H1 (cell line): Measurements from ENCODE around the gene TBX2. TPM values are rescaled to one million over a fixed set of nuclear protein-coding genes. Genes with fewer than 3 reads are reported as not detected.

ENCODE experiments used
- CTCF ChIA-PET: fragments of 300-600 bp; sonication (Branson Sonifier 250); formaldehyde crosslinking; loops from one replicate; lab custom pipeline; 2021; ENCODE audit not compliant: partially characterized antibody; lab: Charles Lee
- POLR2A ChIA-PET: fragments of 300-600 bp; sonication (Branson Sonifier 250); formaldehyde crosslinking; loops from one replicate; lab custom pipeline; 2021; ENCODE audit warnings: inconsistent platforms; ENCODE audit not compliant: partially characterized antibody; lab: Charles Lee
- DNase-seq, 2 experiments: peaks; one replicate each; pipeline versions ENCODE4 v3.0.0 to v3.0.0-alpha.2; 2010 to 2022; ENCODE audit warnings: low spot score in 2 of 2, low read depth in 1 of 2, mixed read lengths in 1 of 2
- FAIRE-seq: peaks from 2 replicates; lab custom pipeline; 2011; peaks lifted over from hg19 to GRCh38; lab: Jason Lieb, UNC
- H2AFZ ChIP-seq: 2 replicates; pipeline ENCODE4 v1.8.1; 2012; ENCODE audit warnings: low read length, inconsistent platforms
- H2AK5ac ChIP-seq: 2 replicates; pipeline ENCODE4 v1.6.1; 2013; ENCODE audit warnings: low read depth, low read length
- H2BK120ac ChIP-seq: replicated peaks from 2 replicates; pipeline ENCODE3; 2013; ENCODE audit warnings: low read depth, low read length, inconsistent platforms
- H2BK12ac ChIP-seq: 2 replicates; pipeline ENCODE4 v1.6.1; 2013; ENCODE audit warnings: low read depth, low read length
- H2BK15ac ChIP-seq: 2 replicates; pipeline ENCODE4 v1.6.1; 2013; ENCODE audit warnings: low read length
- H2BK20ac ChIP-seq: 2 replicates; pipeline ENCODE4 v1.6.1; 2013; ENCODE audit warnings: low read length
- H2BK5ac ChIP-seq: 2 replicates; pipeline ENCODE4 v1.6.1; 2013; ENCODE audit warnings: low read depth, low read length
- H3K14ac ChIP-seq: 2 replicates; pipeline ENCODE4 v1.6.1; 2013; ENCODE audit warnings: inconsistent platforms; ENCODE audit not compliant: insufficient read length
- H3K18ac ChIP-seq: 2 replicates; pipeline ENCODE4 v1.6.1; 2013; ENCODE audit warnings: low read length; ENCODE audit errors: extremely low read depth
- H3K23ac ChIP-seq: 2 replicates; pipeline ENCODE4 v1.6.1; 2013; ENCODE audit warnings: inconsistent platforms; ENCODE audit not compliant: insufficient read length
- H3K23me2 ChIP-seq: 2 replicates; pipeline ENCODE4 v1.6.1; 2013; ENCODE audit warnings: low read depth, low read length
- H3K27ac ChIP-seq: 2 replicates; pipeline ENCODE4 v1.6.1; 2011; ENCODE audit warnings: low read depth, low read length, inconsistent platforms
- H3K27me3 ChIP-seq, 4 experiments: replicated peaks in 1 of 4; 1 replicate in 1 of 4; 2 replicates in 3 of 4; pipeline versions ENCODE4 v1.6.1 to v1.8.1; 2011 to 2013; ENCODE audit warnings: low read length in 3 of 4, mild to moderate bottlenecking in 3 of 4, inconsistent platforms in 2 of 4, mixed read lengths in 2 of 4, moderate library complexity in 1 of 4; ENCODE audit not compliant: control insufficient read depth in 3 of 4, insufficient read depth in 3 of 4; ENCODE audit errors: extremely low read depth in 1 of 4
- H3K36me3 ChIP-seq, 4 experiments: 2 replicates each; pipeline versions ENCODE4 v1.6.1 to v1.8.1; 2011 to 2013; ENCODE audit warnings: mild to moderate bottlenecking in 4 of 4, low read length in 3 of 4, moderate library complexity in 2 of 4, control low read depth in 1 of 4, inconsistent platforms in 1 of 4; ENCODE audit not compliant: insufficient read depth in 4 of 4, control insufficient read depth in 2 of 4
- H3K4ac ChIP-seq: replicated peaks from 2 replicates; pipeline ENCODE3; 2013; ENCODE audit warnings: low read length, low read depth, mixed read lengths, inconsistent platforms; ENCODE audit not compliant: insufficient read length
- H3K4me1 ChIP-seq, 4 experiments: replicated peaks in 1 of 4; 1 replicate in 1 of 4; 2 replicates in 3 of 4; pipeline versions ENCODE4 v1.6.1 to v1.8.1; 2011 to 2013; ENCODE audit warnings: low read length in 3 of 4, inconsistent platforms in 2 of 4, mixed read lengths in 1 of 4; ENCODE audit not compliant: insufficient read depth in 4 of 4, control insufficient read depth in 3 of 4
- H3K4me2 ChIP-seq, 2 experiments: 2 replicates each; pipeline versions ENCODE4 v1.6.1 to v1.8.1; 2011 to 2013; ENCODE audit warnings: low read depth in 2 of 2, low read length in 2 of 2, control low read depth in 1 of 2, inconsistent platforms in 1 of 2, mild to moderate bottlenecking in 1 of 2; ENCODE audit not compliant: insufficient read depth in 1 of 2
- H3K4me3 ChIP-seq, 4 experiments: fragments of 200-600, 300-600 bp in 1 of 4; sonication (generic), shearing (Covaris generic), sonication (Bioruptor Twin) in 1 of 4; 2 replicates each; pipeline versions ENCODE4 v1.5.1 to v1.8.1; 2011 to 2016; ENCODE audit warnings: low read length in 4 of 4, low read depth in 3 of 4, control low read depth in 2 of 4, inconsistent platforms in 2 of 4, mild to moderate bottlenecking in 2 of 4, mixed read lengths in 1 of 4, moderate library complexity in 1 of 4; ENCODE audit not compliant: insufficient read depth in 2 of 4; ENCODE audit errors: extremely low read depth in 1 of 4
- H3K56ac ChIP-seq: replicated peaks from 2 replicates; pipeline ENCODE3; 2013; ENCODE audit warnings: low read depth, mild to moderate bottlenecking, mixed read lengths, low read length, inconsistent platforms; ENCODE audit not compliant: insufficient read length
- H3K79me1 ChIP-seq: 2 replicates; pipeline ENCODE4 v1.6.1; 2013; ENCODE audit warnings: low read depth, low read length, control low read depth
- H3K79me2 ChIP-seq, 2 experiments: 2 replicates each; pipeline versions ENCODE4 v1.6.1 to v1.8.1; 2012 to 2013; ENCODE audit warnings: low read length in 2 of 2, mild to moderate bottlenecking in 2 of 2, inconsistent platforms in 1 of 2; ENCODE audit not compliant: insufficient read depth in 2 of 2, control insufficient read depth in 1 of 2
- H3K9ac ChIP-seq, 4 experiments: replicated peaks in 1 of 4; 1 replicate in 1 of 4; 2 replicates in 3 of 4; pipeline versions ENCODE4 v1.6.1 to v1.8.1; 2011 to 2013; ENCODE audit warnings: low read depth in 3 of 4, low read length in 3 of 4, control low read depth in 2 of 4, mild to moderate bottlenecking in 2 of 4, moderate library complexity in 2 of 4, inconsistent platforms in 1 of 4; ENCODE audit errors: extremely low read depth in 1 of 4
- H3K9me3 ChIP-seq, 2 experiments: 2 replicates each; pipeline versions ENCODE4 v1.6.1 to v1.8.1; 2012 to 2013; ENCODE audit warnings: mild to moderate bottlenecking in 2 of 2, moderate library complexity in 2 of 2, control low read depth in 1 of 2, inconsistent platforms in 1 of 2, low read depth in 1 of 2, low read length in 1 of 2, mixed read lengths in 1 of 2; ENCODE audit not compliant: insufficient read depth in 2 of 2
- H4K20me1 ChIP-seq, 2 experiments: replicated peaks in 1 of 2; 2 replicates each; pipeline versions ENCODE3 to v1.8.1; 2011 to 2013; ENCODE audit warnings: inconsistent platforms in 2 of 2, low read length in 2 of 2, mild to moderate bottlenecking in 1 of 2; ENCODE audit not compliant: insufficient read depth in 2 of 2, control insufficient read depth in 1 of 2
- H4K5ac ChIP-seq: 2 replicates; pipeline ENCODE4 v1.6.1; 2013; ENCODE audit warnings: low read length, low read depth, mixed read lengths, inconsistent platforms; ENCODE audit not compliant: insufficient read length
- H4K8ac ChIP-seq: 2 replicates; pipeline ENCODE4 v1.8.0; 2013; ENCODE audit warnings: mild to moderate bottlenecking, moderate library complexity, low read length, inconsistent platforms; ENCODE audit not compliant: insufficient read depth; ENCODE audit errors: extremely low read depth
- H4K91ac ChIP-seq: replicated peaks from 2 replicates; pipeline ENCODE3; 2013; ENCODE audit warnings: low read length, mixed read lengths, inconsistent platforms; ENCODE audit not compliant: insufficient read length
- MAFK ChIP-seq: IDR thresholded peaks from 2 replicates; pipeline ENCODE4 v1.6.1; 2012; ENCODE audit warnings: low read depth, mild to moderate bottlenecking, improper control_type of control experiment, low read length
- USF2 ChIP-seq: IDR thresholded peaks from 2 replicates; pipeline ENCODE4 v1.6.1; 2011; ENCODE audit warnings: low read length, improper control_type of control experiment
- WGBS, 2 experiments: shearing (Covaris generic) in 1 of 2; methylation state at CpG; one replicate each; pipeline versions ENCODE4 v1.1.6 to v1.1.7; 2013 to 2015; ENCODE audit warnings: low lambda C conversion rate in 2 of 2, mixed read lengths in 2 of 2, inconsistent platforms in 1 of 2, low coverage in 1 of 2, missing lambda C conversion rate in 1 of 2; ENCODE audit not compliant: insufficient replicate concordance in 2 of 2, insufficient coverage in 1 of 2, insufficient read length in 1 of 2; ENCODE audit errors: extremely low coverage in 1 of 2, missing lambda C conversion rate in 1 of 2; 5-methylcytosine and 5-hydroxymethylcytosine counted together
- polyA plus RNA-seq, 7 experiments: library from polyadenylated mRNA; depleted of rRNA in 3 of 7; stranded (reverse) in 5 of 7; unstranded in 2 of 7; fragments of >200 nt in 5 of 7; fragments of 200-250 nt in 2 of 7; gene quantifications; 1 replicate in 5 of 7; 2 replicates in 1 of 7; 4 replicates in 1 of 7; pipeline versions ENCODE4 v1.2.1 to v1.2.3, GENCODE V29; 2011 to 2013; ENCODE audit warnings: missing spikeins in 2 of 7, mixed read lengths in 2 of 7
- total RNA-seq: library from RNA; stranded (reverse); fragmentation: NEBNext Ultra II Directional; extraction: Animal tissue kit (Norgen Biotek cat#: 25700); gene quantifications from 2 replicates; pipeline ENCODE4 v1.2.1, GENCODE V29; 2021

Gene TBX2
- total and polyA plus RNA-seq, 2 of the 8 experiments (the other 6 are each of a cell fraction or from before 2014, with no cell fraction given), result not detected

- POLR2A ChIA-PET, result no interaction called here
- no peak overlapping the region for H3K4me2 ChIP-seq
- no peak overlapping the region for H2AK5ac ChIP-seq
- no peaks in the 10 kb centered on the region for H3K9me3 ChIP-seq
- no peak overlapping the region; the same call in 1 of the 2 replicates for H4K8ac ChIP-seq
- no peak overlapping the region for H3K4ac ChIP-seq
- FAIRE-seq, result no peak
- H2BK12ac ChIP-seq, result no peak overlapping the region
- H2BK5ac ChIP-seq, result no peak overlapping the region
- no peak overlapping the region for H3K23ac ChIP-seq
- TF ChIP-seq USF2 (no peak), MAFK (no peak)
- TF ChIP-seq, all 59 proteins: peak for 0
- Histone ChIP-seq H4K5ac (no peak overlapping the region), H3K4me1 (peaks cover 0 to 14% (median 9%) of the 10 kb centered on the region in 4 experiments; a peak in 4 of 7 replicates), H3K56ac (no peak overlapping the region), H3K79me2 (no peaks in the 10 kb centered on the region), H3K14ac (no peak overlapping the region), H4K91ac (no peak overlapping the region), H2BK120ac (no peak overlapping the region), H2BK20ac (no peak overlapping the region), H3K27me3 (no peaks in the 10 kb centered on the region), H3K79me1 (no peaks in the 10 kb centered on the region), H3K9ac (no peak overlapping the region), H3K27ac (no peak overlapping the region), H3K18ac (no peak overlapping the region), H3K23me2 (peaks cover 3% of the 10 kb centered on the region; the same call in 1 of the 2 replicates), H4K20me1 (no peaks in the 10 kb centered on the region), H2BK15ac (no peak overlapping the region), H3K4me3 (no peak overlapping the region), H3K36me3 (no peaks in the 10 kb centered on the region), H2AFZ (no peak overlapping the region)
- 89% methylated on average over 10 of the region's 10 CpGs; no CpG with 5 or more reads in 1 of the 2 experiments for WGBS, 2 experiments
- DNase-seq, result no peak
- CTCF ChIA-PET, result interaction anchor here (0.6 to 2.0 kb wide), 8 partner anchors 10 to 385 kb away, joined by 3 to 11 read pairs (median 4); no protein-coding TSS in a partner anchor
These were observed 44.5 kb upstream of the TBX2 start for GRCh38 chr17:61354895-61355874.
